Epithelial cell of esophagus (primary cell): ENCODE data around the gene DMTF1.
"Not testable (repeated sequence)": the region's sequence is repeated elsewhere in the genome, so short reads cannot be mapped to it uniquely, and the experiment has no call there.

ENCODE experiments used
- DNase-seq: peaks from one replicate; pipeline ENCODE4 v3.0.0; 2010; ENCODE audit warnings: low read depth
- H3K4me3 ChIP-seq: 2 replicates; pipeline ENCODE4 v1.5.1; 2011; ENCODE audit warnings: mild to moderate bottlenecking, low read length, control low read depth
- TF ChIP-seq, protein P1 (sequence below): IDR thresholded peaks from 2 replicates; pipeline ENCODE4 v1.5.1; 2011; ENCODE audit warnings: low read depth, mild to moderate bottlenecking, low read length, control low read depth, inconsistent platforms; ENCODE audit not compliant: insufficient read depth; ENCODE audit errors: missing control alignments

Gene DMTF1

DNA sequence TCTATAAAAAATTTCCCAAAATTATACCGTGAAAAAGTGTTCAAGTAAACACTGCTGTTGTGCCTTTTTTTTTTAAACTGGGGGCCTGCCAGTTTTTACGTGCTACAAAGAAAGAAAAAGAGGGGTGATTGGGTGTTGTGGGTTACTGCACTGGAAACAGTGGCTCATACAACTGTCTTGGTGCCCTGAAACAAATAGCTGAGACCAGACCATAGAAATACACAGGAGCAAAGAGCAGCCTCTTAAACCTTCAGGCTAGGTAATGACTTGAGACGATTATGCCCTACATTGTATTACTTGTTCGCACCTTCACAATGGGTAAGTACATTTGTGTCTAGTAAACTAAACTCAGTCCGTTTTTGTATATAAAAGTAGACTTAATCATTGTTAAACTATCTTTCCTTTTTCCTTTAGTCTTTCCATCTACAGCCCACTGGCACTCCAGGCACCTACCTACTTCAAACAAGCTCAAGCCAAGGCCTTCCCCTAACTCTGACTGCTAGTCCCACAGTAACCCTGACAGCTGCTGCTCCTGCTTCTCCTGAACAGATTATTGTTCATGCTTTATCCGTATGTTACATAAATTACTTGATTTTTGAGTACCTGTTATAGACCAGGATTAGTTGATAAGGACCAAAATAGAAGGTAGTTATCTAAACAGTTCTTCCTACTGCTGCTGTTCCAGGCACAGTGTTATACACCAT, 40.7 kb downstream of the DMTF1 start:
- DNase-seq: no peak
- H3K4me3 ChIP-seq: no peak overlapping the region
- TF ChIP-seq, protein P1, sequence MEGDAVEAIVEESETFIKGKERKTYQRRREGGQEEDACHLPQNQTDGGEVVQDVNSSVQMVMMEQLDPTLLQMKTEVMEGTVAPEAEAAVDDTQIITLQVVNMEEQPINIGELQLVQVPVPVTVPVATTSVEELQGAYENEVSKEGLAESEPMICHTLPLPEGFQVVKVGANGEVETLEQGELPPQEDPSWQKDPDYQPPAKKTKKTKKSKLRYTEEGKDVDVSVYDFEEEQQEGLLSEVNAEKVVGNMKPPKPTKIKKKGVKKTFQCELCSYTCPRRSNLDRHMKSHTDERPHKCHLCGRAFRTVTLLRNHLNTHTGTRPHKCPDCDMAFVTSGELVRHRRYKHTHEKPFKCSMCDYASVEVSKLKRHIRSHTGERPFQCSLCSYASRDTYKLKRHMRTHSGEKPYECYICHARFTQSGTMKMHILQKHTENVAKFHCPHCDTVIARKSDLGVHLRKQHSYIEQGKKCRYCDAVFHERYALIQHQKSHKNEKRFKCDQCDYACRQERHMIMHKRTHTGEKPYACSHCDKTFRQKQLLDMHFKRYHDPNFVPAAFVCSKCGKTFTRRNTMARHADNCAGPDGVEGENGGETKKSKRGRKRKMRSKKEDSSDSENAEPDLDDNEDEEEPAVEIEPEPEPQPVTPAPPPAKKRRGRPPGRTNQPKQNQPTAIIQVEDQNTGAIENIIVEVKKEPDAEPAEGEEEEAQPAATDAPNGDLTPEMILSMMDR: no peak

DNA sequence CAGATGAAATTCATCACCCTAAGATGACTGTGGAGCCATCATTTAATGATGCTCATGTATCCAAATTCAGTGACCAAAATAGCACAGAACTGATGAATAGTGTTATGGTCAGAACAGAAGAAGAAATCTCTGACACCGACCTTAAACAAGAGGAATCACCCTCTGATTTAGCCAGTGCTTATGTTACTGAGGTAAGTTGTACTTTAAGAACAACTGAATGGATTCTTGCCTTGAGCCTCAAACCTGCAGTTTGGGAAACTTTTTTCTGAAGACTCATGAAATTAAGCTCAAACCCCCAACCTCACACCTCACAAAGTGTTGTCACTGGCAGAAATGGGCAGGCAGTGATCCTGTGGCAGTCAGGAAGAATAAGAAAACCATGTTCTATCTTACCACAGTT, 41.7 kb downstream of the DMTF1 start:
- H3K4me3 ChIP-seq: no peak overlapping the region
- TF ChIP-seq, protein P1: no peak
- DNase-seq: no peak

DNA sequence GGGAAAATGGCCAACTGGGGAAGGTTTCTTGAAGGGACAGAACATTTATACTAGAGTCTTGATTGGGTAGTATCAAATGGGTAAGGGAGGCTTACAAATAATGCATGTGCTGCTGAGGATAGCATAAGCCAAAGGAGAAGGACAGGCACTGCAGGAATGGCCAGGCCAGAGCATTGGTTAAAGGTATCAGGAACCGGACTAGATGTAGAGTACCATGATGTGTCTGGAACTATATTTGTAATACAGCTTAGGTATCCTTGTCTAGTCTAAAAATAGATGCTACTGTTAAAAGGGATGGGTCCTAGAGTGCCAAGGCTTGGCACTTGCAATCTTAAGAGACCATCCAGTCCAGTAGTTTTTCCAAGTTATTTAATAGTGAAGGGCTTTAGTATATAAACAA, 47.0 kb downstream of the DMTF1 start:
- H3K4me3 ChIP-seq: no peak overlapping the region
- DNase-seq: no peak
- TF ChIP-seq, protein P1: no peak

DNA sequence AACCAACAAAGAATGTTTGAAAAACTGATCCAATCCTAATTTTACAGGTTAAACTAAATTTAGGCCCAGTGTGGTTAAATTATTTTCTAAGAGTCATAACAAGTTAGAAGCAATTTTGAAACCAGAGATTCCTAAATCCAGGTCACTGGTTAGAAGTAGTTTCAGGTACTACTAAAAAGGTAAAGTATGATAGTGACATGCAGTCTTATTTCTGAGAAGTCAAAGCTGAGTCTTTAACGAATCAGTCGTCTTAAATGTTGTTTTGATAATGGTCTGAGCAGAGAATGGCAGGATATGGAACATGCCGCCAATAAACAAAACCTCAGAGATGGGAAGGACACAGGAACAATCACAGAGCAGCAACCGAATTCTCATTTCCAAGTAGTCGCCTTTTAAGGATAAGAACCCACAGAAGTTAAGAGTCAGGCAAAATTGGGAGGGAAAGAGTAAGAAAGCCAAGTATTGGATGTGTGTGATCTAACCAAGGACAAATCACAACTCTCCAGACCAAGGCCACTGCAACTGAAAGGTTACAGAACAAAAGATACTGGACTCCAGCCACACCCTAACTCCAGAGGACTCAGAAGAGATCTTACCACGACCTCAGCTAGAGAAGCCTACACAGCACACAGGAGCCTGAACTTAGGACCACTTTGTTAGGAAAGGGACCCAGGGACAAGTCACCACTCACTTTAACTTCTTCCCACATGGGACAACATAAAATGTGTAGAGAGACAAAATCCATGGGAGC, 47.6 kb downstream of the DMTF1 start:
- TF ChIP-seq, protein P1: no peak
- DNase-seq: no peak
- no peak overlapping the region for H3K4me3 ChIP-seq

DNA sequence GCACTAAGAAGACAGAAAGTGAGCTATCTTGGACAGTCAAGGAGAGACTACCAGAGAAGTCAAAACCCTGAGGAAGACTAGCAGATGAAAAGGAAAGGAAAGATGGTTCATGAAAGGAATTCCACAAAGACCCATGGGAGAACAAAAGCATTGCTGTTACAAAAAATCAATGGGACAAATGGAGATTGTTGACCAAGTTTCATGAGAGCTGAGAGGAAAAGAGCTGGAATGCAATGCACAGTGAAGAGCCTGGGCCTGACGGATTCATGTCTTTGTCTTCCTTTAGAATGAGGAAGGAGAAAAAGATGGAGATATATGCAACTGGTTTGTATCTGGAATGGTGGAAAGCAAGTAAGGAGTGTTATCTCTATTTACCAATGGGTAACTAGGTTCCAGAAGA, 50.0 kb downstream of the DMTF1 start:
- DNase-seq: no peak
- TF ChIP-seq, protein P1: no peak
- H3K4me3 ChIP-seq: no peak overlapping the region

DNA sequence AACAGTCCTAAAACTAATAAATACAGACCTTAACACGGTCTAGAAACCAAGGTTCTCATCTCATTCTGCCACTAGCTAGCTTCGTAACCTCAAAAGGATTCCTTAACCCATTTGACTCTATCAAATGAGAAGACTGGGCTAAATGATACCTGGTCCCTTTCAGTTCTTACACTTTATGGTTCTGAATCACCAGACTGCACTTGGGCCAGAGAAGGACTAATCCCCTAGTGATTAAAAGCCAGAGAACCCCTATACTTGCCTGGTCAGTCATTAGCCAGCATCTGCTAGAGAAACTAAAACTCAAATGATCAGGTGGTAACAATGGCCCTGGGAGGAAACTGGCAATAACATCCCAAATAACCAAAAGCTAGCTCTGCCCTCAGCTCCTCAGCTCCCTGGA, 50.5 kb downstream of the DMTF1 start:
- H3K4me3 ChIP-seq: no peak overlapping the region
- no peak for DNase-seq
- TF ChIP-seq, protein P1: no peak

DNA sequence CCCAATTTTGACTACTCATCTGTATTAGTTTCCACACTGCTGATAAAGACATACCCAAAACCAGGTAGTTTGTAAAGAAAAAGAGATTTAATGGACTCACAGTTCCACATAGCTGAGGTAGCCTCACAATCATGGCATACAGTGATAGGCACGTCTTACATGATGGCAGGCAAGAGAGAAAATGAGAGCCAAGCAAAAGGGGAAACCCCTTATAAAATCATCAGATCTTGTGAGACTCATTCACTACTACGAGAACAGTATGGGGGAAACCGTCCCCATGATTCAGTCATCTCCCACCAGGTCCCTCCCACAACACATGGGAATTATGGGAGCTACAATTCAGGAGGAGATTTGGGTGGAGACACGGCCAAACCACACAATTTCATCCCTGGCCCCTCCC, 51.7 kb downstream of the DMTF1 start:
- DNase-seq, H3K4me3 ChIP-seq: not testable (repeated sequence)
